GM03348 (cell line): ENCODE results near the gene MED12L.

ENCODE experiments used
- DNase-seq: peaks from one replicate; pipeline ENCODE4 v3.0.0; 2012; ENCODE audit warnings: low spot score

Gene MED12L

DNA sequence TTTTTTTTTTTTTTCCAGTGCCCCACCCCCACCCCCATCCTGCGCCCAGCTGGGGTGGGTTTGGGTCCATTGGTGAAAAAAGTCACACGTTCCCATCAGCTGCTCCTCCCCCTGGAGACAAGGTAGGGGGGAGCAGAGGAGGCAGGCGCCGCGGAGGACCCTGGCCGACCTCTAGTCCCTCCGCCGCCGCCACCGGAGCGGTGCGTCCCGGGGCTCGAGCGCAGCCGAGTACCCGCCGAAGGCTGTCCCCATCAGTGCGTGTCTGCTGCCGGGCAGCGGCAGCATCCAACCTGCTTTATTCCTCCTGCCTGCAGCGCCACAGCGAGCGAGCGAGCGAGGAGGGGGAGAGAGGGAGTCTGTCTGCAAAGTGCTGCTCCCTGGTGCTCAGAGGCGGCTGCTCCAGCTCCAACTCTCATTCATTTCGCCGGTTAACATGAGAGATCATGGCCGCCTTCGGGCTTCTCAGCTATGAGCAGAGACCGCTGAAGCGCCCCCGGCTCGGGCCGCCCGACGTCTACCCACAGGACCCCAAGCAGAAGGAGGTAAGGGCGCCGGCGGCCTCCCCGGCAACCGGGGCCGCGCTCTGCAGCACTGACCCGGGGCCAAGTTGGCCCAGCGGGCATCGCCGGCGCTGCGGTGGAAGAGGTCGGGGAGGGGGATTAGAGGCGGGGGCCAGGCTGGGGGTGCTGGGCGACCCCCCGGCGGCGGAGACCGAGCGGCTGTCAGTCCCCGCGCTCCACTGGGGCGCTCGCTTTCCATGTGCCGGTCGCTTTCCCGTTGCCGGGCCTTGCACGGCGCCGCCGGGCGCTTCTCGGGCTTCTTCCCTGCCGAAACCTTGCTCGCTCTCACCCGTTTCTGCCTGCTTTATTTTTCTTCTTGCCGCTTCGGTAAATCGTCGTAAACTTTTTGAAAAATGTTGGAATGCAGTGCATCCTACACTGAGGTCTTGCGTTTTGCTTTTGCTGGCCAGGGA, 1.3 kb downstream of the MED12L start:
- DNase-seq, result peak; percentile 92

- DNase-seq, result no peak
Observed at GRCh38 chr3:151087648-151088047, 2.2 kb downstream of the MED12L start.

- DNase-seq, result peak; percentile 38
Observed at GRCh38 chr3:151091685-151092345, 6.4 kb downstream of the MED12L start.

GRCh38 chr3:151093148-151093547, 7.7 kb downstream of the MED12L start:
- no peak for DNase-seq

DNA sequence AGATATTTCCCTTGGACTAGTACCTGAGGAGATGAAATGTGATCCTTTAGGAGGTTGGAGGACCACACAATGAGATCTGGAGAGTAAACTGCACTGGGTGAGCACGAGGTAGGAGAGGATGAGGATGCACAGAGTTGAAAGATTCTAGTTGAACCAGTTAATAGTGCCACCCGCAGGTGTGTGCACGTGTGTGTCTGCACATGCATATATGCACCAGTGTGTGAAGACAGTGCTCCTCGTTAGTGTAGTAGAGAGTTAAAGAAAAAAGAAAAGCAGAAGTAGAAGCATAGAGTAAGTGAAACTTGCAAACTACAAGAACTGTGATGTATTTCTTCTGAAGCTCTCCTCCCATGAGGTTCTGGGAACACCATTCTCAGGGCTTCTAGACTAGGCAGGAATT, 8.4 kb downstream of the MED12L start:
- no peak for DNase-seq

GRCh38 chr3:151096716-151097115, 11.3 kb downstream of the MED12L start:
- DNase-seq, result no peak

- no peak for DNase-seq
Observed at GRCh38 chr3:151100076-151100475, 14.6 kb downstream of the MED12L start.

GRCh38 chr3:151101270-151101969, 16.0 kb downstream of the MED12L start:
- no peak for DNase-seq

DNA sequence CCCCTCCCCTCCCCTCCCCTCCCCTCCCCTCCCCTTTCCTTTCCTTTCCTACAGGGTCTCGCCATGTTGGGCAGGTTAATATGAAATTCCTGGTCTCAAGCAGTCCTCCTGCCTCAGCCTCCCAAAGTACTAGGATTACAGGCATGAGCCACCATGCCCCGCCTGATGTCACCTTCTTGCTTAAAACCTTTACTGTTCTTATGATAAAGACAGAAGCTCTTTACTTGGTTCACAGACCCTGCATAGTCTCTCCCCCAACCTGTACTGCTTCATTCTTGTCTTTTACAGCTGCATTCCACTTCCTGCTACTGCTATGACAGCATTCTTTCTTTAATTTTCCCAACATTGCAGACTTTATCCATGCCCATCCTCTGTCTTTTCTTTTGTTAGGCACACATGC, 20.8 kb downstream of the MED12L start:
- no peak for DNase-seq

- no peak for DNase-seq
Observed at GRCh38 chr3:151107177-151107576, 21.7 kb downstream of the MED12L start.

- DNase-seq, result no peak
Observed at GRCh38 chr3:151107701-151108100, 22.2 kb downstream of the MED12L start.

GRCh38 chr3:151109286-151109800, 23.9 kb downstream of the MED12L start:
- no peak for DNase-seq

DNA sequence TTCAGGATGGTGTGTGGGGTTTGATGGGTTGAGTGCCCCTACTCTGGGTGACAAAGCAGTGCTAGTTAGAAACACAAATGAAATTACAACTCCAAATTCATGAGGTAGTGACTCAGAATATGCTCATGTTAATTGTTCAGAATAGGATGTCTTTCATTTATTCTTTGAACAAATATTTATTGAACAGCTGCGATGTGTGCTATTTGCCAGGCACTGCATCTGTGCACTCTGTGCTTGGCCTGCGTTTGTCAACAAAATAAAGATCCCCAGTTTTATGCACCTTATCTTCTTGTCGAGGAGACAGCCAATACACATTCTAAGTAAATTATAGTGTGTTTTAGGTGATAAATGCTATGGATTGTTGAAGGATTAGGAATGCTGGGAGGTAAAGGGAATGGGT, 27.3 kb downstream of the MED12L start:
- no peak for DNase-seq

DNA sequence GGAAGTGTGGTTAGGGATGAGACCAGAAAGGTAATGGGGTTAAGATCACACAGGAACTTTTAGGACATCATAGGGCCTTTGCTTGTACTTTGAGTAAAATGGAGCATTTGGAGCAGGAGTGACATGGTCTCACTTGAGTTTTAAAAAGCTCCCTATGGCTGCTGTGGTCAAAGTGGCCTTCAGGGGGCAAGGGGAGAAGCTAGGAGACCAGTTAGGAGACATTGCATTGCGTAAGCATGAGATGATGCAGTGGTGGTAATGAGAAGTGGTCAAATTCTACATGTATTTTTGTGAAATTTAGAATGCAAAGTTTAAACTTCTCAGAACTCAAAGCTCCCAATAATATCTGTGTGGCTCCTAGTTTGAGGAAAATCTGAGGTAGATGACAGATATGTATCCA, 27.9 kb downstream of the MED12L start:
- DNase-seq, result no peak

DNA sequence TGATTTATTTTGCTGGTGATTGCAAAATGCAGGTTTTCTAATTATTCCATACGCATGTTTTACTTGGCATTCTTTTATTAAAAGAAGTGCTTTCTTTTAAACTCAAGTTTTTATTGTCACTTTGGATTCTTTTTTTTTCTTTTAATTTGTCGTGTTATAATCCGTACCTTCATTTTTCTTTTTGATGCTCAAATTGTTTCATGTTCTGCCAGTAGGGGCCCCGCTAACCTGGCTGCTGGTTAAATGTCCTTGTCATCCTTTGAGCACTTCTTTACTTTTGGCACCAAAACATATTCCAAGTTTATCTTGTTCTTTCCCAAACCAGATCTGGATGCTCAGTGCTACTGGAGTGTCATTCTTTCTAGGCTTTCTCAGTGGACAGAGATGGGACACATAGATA, 31.6 kb downstream of the MED12L start:
- DNase-seq, result no peak

- DNase-seq, result no peak
Observed at GRCh38 chr3:151119188-151119587, 33.7 kb downstream of the MED12L start.

DNA sequence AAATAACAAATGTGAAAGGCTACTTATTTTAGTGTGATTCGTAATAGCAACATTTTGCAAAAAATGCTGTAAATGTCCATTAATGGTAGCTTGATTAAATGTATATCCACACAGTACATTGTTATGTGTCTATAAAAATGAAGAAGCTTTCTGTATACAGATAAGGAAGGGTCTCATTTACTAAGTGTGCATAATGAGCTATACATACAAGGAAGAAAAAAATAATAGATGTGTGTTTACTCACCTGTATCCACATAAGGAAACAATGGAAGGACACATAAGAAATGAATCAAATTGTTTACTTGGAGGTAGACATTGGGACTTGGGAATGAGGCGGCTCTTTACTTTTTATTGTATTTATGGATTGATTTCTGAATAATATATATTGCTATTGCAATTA, 34.9 kb downstream of the MED12L start:
- no peak for DNase-seq

GRCh38 chr3:151121016-151121415, 35.6 kb downstream of the MED12L start:
- DNase-seq, result no peak

GRCh38 chr3:151123827-151124226, 38.4 kb downstream of the MED12L start:
- no peak for DNase-seq

DNA sequence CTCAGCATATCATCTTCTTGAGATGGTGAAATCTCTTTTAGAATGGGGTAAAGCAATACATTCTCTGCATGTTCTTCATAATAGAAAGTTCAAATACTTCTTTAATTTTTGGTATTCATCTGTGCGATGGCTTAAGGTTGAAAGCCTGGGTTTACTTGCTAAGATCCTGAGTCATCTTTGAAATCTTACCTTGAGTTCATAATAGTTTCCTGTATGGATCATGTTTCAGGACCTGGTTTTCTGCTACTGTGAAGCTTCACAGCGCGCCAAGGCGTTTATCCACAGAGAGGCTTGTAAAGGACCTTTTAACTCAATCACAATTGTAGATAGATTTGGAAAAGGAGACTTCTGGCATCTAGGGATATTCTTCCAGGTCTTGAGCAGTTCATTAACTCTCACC, 39.0 kb downstream of the MED12L start:
- DNase-seq, result no peak

- DNase-seq, result no peak
Observed at GRCh38 chr3:151130428-151130827, 45.0 kb downstream of the MED12L start.

- DNase-seq, result no peak
Observed at GRCh38 chr3:151133175-151133574, 47.7 kb downstream of the MED12L start.
